Mammary epithelial cell (primary cell): ENCODE data around the gene MPZL1.
"Not testable (repeated sequence)": the region's sequence is repeated elsewhere in the genome, so short reads cannot be mapped to it uniquely, and the experiment has no call there.

ENCODE experiments used
- EZH2 ChIP-seq: IDR thresholded peaks from 2 replicates; pipeline ENCODE4 v1.6.1; 2012; ENCODE audit warnings: low read length, inconsistent platforms, borderline replicate concordance
- TF ChIP-seq, protein P1 (sequence below), 2 donors: IDR thresholded peaks in 1 of 2; conservative IDR thresholded peaks in 1 of 2; 2 replicates each; pipeline ENCODE4 v1.5.1; 2011 to 2012; ENCODE audit warnings: inconsistent platforms in 2 of 2, low read length in 2 of 2, mild to moderate bottlenecking in 2 of 2, control low read depth in 1 of 2, low read depth in 1 of 2; ENCODE audit not compliant: insufficient read depth in 1 of 2; ENCODE audit errors: extremely low read depth in 1 of 2

GRCh38 chr1:167806235-167806634 is 84.5 kb downstream of the MPZL1 start:
- TF ChIP-seq, protein P1, sequence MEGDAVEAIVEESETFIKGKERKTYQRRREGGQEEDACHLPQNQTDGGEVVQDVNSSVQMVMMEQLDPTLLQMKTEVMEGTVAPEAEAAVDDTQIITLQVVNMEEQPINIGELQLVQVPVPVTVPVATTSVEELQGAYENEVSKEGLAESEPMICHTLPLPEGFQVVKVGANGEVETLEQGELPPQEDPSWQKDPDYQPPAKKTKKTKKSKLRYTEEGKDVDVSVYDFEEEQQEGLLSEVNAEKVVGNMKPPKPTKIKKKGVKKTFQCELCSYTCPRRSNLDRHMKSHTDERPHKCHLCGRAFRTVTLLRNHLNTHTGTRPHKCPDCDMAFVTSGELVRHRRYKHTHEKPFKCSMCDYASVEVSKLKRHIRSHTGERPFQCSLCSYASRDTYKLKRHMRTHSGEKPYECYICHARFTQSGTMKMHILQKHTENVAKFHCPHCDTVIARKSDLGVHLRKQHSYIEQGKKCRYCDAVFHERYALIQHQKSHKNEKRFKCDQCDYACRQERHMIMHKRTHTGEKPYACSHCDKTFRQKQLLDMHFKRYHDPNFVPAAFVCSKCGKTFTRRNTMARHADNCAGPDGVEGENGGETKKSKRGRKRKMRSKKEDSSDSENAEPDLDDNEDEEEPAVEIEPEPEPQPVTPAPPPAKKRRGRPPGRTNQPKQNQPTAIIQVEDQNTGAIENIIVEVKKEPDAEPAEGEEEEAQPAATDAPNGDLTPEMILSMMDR (conservative IDR thresholded peaks at IDR 0.05 in 1 of 2, IDR thresholded peaks at IDR 0.05 in 1 of 2; ENCODE audit: extremely low read depth in 1 of 2, insufficient read depth in 1 of 2, low read depth in 1 of 2, low read length in 2 of 2), result not testable (repeated sequence)
- TF ChIP-seq EZH2, result not testable (repeated sequence)
